Stimulated activated CD4-positive, alpha-beta T cell treated with anti-CD3 and anti-CD28 coated beads, Interleukin-2, amount 100 ng/mL, for 24 hours (primary cell): ENCODE data around the gene ADGRL3.
"Not testable (repeated sequence)": the region's sequence is repeated elsewhere in the genome, so short reads cannot be mapped to it uniquely, and the experiment has no call there.

ENCODE experiments used
- DNase-seq, 2 donors: peaks; one replicate each; pipeline ENCODE4 v3.0.0-alpha.2; 2020

The ADGRL3 gene

DNA sequence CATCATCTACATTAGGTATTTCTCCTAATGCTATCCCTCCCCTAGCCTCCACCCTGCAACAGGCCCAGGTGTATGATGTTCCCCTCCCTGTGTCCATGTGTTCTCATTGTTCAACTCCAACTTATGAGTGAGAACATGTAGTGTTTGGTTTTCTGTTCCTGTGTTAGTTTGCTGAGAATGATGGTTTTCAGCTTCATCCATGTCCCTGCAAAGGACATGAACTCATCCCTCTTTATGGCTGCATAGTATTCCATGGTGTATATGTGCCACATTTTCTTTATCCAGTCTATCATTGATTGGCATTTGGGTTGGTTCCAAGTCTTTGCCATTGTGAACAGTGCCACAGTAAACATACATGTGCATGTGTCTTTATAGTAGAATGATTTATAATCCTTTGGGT lies 7.0 kb downstream of the ADGRL3 start:
- not testable (repeated sequence) for DNase-seq

DNA sequence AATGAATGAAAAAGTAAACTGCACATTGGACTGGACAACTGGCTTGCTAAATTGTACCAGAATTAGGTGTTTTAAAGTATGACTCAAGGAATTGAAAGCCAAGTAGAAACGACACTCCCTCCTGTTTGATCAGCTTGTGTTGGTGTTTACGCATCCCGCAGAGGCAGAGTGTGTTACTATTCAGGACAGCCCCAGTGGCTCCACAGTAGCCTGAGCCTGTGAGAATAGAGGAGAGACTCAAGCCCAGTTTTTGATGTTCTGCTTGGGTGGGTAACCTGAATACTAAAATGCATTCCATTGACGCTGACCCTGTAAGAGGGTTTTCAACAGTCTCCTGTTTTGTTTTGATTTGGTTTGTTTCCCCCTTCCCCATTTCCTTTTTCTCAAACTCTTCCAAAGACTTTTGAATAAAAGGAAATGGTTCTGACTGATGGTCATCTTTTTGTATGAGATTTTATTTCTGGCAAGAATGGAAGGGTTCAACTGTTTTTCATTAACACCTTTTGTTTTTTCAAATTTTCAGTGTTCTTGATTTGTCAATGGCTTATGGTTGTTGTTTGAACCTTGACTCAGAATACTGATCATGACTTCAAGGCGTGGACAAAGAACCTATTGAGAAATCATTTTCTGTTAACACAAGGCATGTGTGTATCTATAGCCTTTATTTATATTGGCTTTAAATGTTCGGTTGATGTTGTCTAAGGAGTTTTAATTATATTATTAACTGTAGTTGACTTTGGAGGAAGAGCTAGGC lies 10.2 kb downstream of the ADGRL3 start:
- DNase-seq: no peak

DNA sequence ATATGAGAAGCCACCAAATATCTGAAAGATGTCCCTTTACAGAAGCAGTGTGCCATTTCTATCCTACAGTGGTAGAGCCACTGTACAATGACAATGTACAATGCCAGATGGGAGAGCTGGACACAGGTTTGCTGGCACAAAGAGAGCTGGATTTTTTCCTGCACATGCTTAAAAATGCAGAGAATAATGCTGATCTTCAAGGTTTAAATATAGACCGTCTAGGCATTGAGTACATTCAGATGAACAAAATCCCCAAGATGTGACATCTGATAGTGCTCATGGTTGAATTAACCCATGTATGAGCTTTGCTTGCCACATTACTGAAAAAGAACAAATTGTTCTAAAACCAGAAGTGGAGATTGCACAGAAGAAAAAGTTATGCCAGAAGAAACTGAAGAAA lies 11.7 kb downstream of the ADGRL3 start:
- DNase-seq: no peak

DNA sequence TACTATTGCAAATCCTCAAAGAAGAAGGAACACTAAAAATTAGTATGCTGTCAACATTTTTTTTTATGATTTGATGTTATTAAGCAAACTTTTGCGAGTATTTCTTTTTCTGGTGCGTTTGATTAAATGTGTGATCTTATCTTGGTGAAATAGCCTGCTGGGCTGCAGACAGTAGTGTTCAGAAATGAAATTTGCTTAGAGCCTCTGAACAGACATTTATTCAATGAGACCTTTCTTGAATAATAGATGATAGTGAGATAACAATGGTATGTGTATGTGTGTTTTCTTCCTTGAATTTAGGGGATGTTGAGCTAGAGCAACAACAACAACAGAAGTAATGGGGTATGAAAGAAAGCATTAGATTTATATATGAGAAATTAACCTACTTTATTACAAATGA lies 12.7 kb downstream of the ADGRL3 start:
- no peak for DNase-seq

DNA sequence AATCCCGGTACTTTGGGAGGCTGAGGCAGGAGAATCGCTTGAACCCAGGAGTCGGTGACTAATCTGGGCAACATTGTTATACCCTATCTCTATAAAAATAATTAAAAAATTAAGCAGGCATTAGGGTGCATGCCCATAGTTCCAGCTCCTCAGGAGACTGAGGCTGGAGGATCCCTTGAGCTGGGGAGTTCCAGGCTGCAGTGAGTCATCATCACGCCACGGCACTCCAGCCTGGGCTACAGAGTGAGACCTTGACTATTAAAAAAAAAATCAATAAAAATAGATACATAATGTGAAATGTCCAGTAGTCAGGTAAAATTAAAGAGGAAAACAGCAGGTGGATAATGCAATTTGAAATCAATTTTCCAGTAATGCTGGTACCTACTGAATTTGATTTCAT lies 14.6 kb downstream of the ADGRL3 start:
- DNase-seq: no peak

DNA sequence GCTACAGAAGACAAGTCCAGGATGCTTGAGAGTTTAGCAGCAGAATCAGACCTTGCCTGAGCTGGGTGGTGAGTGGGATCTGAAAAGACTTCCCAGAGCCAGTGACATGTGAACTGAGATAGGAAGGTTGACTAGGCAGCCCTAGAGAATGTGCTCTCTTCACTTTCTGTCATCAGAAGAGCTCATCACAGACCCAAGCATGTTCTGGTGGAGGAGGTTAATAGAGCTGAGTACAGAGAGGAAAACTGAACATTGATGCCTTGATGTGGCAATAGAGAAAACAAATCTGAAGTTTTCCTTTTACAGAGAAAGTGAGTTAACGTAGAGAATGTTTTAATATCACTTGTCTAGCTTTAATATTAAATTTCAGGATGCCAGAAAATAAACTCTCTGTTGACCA lies 17.1 kb downstream of the ADGRL3 start:
- no peak for DNase-seq

DNA sequence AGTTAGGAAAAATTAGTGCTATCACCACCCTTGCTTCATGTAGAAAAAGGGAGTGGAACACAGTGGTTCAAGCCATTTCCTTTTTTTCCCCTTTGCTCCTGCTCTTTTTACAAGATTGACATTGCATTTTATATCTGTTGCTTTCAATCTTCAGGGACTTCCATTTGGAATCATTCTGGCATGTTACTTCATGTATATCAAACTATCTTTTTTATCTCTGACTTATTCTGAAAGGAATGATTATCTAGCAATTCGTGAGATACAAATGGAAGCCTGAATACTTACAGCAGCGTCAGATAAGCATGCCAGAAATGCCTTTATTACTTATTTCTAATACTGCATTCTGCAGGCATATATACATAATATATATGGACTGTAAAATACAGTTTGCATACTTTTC lies 20.4 kb downstream of the ADGRL3 start:
- DNase-seq: no peak

DNA sequence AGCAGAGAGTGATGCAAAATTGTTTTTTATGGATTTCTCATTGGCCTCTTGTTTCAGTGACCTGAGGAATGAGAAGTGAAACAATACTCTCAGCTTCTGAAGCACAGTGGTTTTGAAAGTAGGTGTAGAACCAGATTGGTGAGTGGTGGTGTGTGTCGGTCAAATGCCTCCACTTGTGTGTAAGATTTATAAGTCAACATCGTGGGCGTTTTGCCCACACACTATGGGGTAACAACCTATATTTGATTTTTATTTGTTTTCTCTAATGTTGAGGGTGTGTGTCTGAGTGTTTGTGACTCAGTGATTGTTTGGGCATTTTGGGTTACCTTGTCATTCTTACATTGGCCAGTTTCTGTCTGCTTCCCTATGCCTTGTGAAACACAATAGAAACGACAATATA lies 23.3 kb downstream of the ADGRL3 start:
- no peak for DNase-seq

DNA sequence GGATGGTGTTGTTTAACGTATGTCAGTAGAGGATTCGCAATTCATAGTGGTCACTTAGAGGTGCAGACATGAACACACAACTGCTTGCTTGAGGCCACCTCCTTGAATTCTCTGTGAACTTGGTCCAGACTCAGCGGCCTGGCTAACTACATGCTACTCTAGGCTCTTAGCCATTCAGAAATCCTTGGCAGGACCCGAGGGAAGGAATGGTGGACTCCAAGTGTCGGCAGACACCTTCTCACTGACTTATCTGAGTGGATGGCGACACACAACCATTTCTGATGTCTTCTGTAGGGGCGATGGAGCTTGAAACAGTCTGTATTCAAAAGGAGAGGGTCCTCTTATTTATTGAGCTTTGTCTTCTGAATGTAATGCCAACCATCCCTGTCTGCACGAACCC lies 24.4 kb downstream of the ADGRL3 start:
- DNase-seq: no peak

DNA sequence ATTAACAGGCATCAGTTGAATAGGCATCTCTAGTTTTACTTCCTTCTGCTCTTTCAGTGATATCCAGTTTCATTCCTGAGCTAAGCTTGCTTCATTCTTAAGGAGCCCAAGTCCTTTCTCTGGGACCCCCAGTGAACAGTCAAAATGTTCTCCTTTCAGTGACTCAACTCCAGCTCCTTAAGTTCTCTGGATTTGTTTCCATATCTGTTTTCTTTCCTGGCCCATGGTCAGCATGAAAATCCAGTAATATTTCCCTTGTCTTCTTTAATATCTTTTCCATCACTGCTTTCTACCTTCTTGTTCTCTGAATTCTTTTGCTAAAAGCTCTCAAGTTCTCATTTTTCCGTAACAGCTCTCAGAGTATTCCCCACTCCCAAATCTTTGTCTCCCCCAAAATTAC lies 25.5 kb downstream of the ADGRL3 start:
- no peak for DNase-seq

DNA sequence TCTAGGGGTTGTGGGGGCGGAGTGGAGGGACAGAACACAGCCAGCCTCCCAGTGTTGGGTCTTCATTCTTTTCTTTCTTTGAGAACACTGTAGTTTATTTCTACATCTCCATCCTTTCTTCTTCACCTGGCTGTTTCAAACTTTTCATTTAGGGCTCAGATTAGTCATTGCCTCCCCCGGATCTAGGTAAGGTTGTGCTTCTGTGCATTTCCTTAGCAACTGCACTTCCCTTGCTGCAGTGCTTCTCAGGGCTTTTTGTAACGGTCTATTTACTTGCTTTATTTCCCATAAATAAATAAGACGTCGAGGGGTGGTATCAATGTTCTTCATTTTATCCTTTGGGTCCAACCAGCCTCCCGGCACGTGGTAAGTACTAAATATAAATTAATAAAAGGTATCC lies 31.3 kb downstream of the ADGRL3 start:
- no peak for DNase-seq

DNA sequence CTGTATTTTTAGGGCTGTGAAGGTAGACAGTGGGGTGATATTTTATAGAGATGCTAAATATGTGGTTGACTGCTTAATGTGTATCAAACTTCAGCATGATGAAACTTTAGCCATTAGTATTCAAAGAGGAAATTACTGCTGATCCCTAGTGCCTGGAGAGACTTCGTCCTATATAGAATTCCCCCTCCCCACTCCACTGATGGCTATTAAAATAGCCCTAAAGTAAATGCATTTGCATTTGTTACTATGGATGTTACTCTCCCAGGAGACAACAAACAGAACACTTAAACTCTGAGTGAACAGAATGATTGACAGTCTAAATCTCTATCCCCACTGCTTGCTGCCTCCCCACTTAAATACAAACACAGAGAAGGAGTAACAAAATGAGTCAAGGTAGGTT lies 39.1 kb downstream of the ADGRL3 start:
- DNase-seq: no peak

DNA sequence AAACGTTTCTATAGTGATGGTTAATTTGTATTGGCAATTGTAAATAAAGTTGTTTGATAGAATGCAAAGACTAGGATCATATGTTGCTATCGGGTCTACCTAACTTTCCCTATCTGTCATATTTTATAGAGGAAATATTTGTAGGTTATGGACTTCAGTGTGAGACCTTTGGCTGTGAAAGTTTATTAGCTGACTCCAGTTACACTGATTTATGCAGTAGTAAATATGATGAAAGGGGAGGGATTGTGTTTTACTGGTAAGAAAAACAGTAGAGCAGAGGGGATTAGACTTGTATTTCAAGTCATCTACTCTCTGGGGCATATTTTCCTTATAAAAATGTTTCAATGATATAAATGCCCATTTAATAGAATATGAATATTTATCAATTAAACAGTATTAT lies 43.8 kb downstream of the ADGRL3 start:
- no peak for DNase-seq

DNA sequence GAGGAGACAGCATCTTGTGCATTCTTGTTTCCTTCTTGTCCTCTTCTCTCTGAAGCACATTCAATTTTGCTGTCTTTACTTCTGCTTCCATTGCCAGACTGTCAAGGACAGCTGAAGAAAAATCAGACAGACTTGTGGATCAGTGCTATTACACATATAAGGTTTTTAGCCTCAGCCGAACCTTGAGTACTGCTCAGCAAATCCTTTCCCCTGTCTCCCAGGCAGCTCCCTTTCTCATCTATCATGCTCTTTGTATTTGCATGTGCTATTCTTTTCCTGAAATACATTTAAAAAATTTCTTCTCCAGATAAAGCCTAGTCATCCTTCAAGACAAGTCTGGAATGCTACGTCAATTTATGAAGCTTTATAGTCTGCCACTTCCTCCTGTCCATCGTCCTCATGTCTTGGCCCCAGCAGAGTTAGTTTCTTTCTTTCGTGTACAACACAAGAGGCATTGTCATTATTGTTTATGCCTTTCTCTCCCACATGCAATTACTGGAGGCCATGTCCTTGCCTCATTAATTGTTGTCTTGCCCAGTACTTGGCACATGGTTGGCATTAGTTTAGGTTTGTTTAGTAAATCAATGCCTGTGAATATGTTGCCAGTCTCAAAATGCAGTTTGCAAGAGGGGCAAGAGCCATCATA lies 45.1 kb downstream of the ADGRL3 start:
- no peak for DNase-seq

DNA sequence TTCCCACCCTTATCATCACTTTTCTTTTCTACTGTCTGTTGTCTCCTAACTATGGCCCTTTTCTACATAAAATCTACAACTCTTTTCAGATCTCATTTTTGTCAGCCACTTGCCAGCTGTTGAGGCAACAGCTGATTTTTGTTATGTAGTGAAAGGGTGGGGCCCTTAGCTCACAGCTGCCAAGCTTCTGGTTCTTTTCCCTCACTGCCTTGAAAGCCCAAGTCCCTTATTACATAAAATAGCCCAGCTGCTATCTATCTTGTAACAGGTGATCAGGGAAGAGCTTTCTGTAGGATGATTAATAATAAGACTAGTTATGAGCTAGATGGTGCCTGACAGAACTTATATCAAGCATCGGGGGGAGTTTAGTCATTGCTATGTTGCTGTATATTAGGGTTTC lies 45.9 kb downstream of the ADGRL3 start:
- no peak for DNase-seq

DNA sequence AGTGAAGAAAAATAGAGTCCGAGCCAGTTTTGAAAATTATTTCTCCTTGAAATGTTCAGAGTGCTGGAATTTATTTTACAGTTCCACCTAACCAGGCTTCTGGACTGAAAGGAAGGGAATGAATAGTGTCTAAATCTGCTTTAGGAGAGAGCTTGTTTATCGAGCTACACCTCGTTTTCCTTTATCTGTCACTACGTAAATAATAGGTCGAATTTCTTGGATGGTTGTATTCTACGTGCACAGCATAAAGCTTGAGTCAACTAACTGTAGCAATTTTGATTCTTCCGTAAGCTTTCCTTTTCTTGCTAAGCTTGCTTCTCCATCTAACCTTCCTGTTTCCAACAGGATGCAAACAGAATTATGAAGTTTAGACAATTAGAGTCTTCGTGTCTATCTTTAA lies 48.6 kb downstream of the ADGRL3 start:
- no peak for DNase-seq

DNA sequence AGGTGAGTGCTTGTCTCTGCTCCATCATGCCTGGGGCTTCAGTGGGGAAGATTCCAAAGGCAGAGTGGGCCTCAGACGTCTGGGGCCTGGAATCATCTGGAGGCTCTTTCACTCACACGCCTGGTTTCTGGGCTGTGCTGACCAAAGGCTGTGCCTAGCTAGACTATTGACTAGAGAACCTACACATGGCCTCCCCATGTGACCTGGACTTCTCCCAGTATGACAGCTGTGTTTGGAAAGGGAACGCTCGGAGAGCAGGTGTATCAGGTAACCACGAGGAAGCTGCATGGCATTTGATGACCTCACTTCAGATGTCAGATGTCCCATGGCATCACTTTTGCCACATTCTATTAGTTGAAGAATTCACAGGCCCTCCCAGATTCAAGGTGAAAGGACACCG lies 51.0 kb downstream of the ADGRL3 start:
- DNase-seq: no peak

DNA sequence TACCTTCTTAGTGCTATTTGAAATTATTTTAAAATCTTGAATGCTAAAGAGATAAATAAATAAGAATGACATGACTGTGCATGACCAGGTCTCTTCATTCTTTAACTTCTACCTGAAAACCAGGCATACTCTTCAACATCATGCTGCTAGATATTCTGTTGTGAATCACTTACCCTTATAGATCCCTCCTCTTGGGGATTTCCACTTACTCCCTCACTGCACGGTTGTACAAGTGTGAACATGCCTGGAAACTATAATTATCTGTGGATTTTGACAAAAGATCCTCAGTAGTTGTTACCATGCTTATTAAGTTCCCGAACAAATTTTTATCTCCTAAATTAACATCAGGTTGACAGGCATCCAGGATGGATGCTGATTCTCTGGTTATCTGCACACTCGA lies 54.3 kb downstream of the ADGRL3 start:
- DNase-seq: no peak

DNA sequence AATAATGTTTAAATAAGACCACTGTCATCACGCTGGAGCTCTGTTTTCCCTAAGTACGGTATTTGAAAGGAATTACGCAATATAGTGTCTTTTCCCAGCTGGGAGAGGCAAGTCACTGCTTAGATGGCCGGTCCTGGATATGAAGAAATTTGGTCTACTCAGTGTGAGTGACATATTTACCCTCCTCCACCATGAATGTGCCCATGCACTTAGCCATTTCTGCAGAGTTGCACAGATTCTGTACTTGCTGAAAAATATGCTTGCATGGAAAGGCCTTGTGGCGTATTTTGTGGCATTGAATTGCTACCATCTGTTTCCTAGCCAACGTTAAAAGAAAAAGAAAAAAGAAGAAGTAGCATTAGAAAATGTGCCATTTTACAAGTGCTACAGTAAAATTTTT lies 73.1 kb downstream of the ADGRL3 start:
- no peak for DNase-seq

DNA sequence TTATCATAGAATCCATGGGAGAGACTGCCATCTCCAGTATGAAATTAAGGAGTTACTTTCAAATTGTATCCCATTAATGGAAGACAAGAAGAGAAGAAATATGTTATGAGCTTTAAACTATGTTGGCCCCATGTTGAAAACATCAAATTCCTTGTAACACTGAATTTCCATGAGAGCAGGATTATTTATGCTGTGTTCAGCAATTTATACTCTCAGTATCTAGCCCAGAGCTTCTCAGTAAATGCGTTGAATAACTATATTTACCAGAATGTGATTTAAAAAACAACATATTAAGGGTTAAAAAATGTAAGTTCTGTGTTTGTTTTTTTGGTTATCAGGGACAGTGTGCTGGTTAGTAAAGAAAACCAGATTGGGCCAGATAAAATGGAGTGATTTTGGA lies 74.2 kb downstream of the ADGRL3 start:
- no peak for DNase-seq

DNA sequence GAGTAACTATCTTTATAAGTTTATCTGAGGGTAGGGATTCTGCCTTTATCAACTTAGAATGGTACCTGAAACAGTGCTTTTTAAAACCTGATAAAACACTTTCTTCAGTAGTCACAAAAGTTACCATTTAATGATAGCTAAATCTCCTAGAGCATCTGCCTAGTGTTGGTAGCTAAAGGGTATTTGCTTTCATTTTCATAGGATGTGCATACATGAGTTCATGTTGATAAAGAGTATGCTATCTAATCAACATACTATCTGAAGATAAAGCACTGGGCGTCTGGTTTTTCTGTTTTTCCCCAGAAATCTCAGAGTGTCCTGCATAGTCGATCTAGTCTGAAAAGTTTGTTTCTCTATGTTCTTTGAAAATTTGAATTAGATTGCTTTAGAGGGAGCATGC lies 75.1 kb downstream of the ADGRL3 start:
- no peak for DNase-seq

DNA sequence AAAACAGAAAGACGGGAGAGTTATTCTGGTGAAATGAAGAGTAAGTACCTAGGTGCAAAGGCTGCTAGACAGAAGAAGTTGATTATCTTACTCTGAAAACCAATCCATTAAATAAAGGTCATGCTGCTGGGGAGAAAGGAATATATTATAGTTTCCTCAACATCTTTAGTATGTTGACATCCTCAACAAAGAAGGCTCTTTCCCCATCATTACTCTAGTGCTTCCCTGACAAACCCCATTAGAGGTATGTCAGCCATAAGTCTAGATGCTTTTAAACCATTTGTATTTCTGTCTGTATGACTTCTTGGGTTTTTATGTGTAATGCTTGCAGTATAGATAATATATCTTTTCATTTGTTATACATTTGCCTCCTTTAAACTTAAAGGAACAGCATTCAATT lies 75.9 kb downstream of the ADGRL3 start:
- no peak for DNase-seq

DNA sequence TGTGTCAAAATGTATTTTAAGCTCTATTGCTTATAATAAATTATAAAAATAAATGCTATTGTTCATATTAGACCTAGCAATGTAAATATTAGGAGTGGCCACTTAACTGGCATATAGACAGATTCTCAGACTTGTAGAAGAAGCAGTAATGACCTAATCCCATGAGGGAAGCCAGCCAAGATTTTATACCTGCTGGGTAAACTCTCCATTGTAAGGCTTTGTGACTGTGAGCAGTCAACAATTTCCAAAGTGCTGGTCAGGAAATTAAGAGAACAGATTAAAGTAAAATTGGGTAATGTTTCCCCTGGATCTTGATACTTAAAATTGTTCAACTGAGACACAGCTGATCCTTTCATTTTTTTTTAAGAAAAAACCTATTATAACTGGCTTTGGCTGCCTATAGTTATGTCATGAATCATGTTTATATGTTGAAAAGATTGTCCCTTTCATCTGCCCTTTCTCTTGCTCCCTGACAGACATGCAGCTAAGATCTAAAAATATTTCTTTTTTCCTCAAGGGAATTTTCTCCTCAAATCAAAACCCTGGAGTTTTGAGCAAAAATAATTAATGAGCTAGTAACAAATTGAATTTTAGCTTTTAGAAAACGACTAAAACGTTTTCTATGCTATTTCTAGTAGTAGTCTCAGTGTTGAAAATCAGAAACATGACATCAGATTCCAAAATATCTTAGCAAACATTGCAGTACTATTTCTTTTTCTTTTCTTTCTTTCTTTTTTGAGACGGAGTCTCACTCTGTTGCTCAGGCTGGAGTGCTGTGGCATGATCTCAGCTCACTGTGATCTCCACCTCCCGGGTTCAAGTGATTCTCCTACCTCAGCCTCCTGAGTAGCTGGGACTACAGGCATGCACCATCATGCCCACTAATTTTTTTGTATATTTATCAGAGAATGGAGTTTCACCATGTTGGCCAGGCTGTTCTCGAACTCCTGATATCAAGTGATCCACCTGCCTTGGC lies 77.9 kb downstream of the ADGRL3 start:
- no peak for DNase-seq

DNA sequence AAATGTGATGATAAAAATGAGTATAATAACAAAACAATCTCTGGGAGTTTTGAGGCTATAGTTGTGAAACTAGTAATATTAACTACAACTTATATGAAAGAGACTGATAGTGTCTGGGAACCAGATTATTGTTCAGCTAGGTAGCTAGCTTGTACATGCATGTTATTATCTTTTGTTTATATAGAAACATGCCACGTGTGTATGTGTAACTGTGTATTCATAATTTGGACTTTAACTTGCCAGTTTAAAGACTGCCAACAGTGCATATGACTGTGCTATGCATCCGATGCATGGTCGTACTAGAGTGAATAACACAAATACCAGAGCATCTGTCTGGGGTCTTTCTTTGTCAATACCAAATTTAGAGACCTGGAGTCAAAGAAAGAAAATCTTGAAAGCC lies 92.2 kb downstream of the ADGRL3 start:
- DNase-seq: no peak
